GM12878 (cell line): ENCODE data around the gene GSG1L2. TPM values are rescaled to one million over a fixed set of nuclear protein-coding genes. Genes with fewer than 3 reads are reported as not detected.

Experiments used
- ATAC-seq: fragments of 200-7000 bp; cut with Tn5 transposase; 3 replicates; pipeline ENCODE4 v1.9.1; 2020; ENCODE audit warnings: mild to moderate bottlenecking, moderate library complexity
- BruUV-seq: library from RNA; stranded (reverse); fragments of 400-500 nt; replicated peaks from 2 replicates; lab custom pipeline; 2021; lab: Mats Ljungman, UMichigan
- CTCF ChIA-PET: fragments of 300-600 bp; sonication (Branson Sonifier 250); formaldehyde crosslinking; extraction: SDS; loops from one replicate; lab custom pipeline; 2021; ENCODE audit warnings: inconsistent platforms; lab: Yijun Ruan, JAX
- POLR2A ChIA-PET: fragments of 350-600 bp; formaldehyde crosslinking; extraction: SDS; loops from one replicate; lab custom pipeline; 2021; ENCODE audit warnings: inconsistent platforms; lab: Charles Lee
- RAD21 ChIA-PET: fragments of 300-600 bp; sonication (Branson Sonifier 250); formaldehyde crosslinking; loops from one replicate; lab custom pipeline; 2023; ENCODE audit warnings: antibody characterized with exemption; ENCODE audit not compliant: unreplicated experiment; lab: Charles Lee
- SMC1A ChIA-PET: fragments of 300-600 bp; sonication (Branson Sonifier 250); formaldehyde crosslinking; loops from one replicate; lab custom pipeline; 2023; ENCODE audit not compliant: unreplicated experiment, uncharacterized antibody; lab: Charles Lee
- DNase-seq: peaks from one replicate; pipeline ENCODE4 v3.0.0-alpha.2; 2011; ENCODE audit warnings: low read depth, low spot score
- FAIRE-seq: peaks from 3 replicates; lab custom pipeline; 2011; peaks lifted over from hg19 to GRCh38; lab: Jason Lieb, UNC
- H2AFZ ChIP-seq: 2 replicates; pipeline ENCODE4 v1.6.0; 2011; ENCODE audit warnings: low read depth, low read length, control low read depth; ENCODE audit not compliant: control insufficient read depth
- H3K27ac ChIP-seq: 2 replicates; pipeline ENCODE4 v1.5.1; 2011; ENCODE audit warnings: control low read depth; ENCODE audit not compliant: control insufficient read depth, insufficient read depth
- H3K27me3 ChIP-seq, 2 experiments: replicated peaks in 1 of 2; 2 replicates each; pipeline versions ENCODE4 v1.6.0 to v1.6.1; 2011; ENCODE audit warnings: low read length in 1 of 2; ENCODE audit not compliant: control insufficient read depth in 2 of 2, insufficient read depth in 2 of 2
- H3K36me3 ChIP-seq, 2 experiments: 2 replicates each; pipeline ENCODE4 v1.5.1; 2011; ENCODE audit warnings: low read length in 1 of 2; ENCODE audit not compliant: control insufficient read depth in 2 of 2, insufficient read depth in 2 of 2
- H3K4me1 ChIP-seq: 2 replicates; pipeline ENCODE4 v1.6.1; 2011; ENCODE audit warnings: mild to moderate bottlenecking, low read length, moderate library complexity, mixed read lengths; ENCODE audit not compliant: control insufficient read depth, insufficient read depth
- H3K4me2 ChIP-seq: 2 replicates; pipeline ENCODE4 v1.6.0; 2011; ENCODE audit warnings: control low read depth; ENCODE audit not compliant: control insufficient read depth, insufficient read depth
- H3K4me3 ChIP-seq: fragments of 200-600 bp; sonication (generic); 2 replicates; pipeline ENCODE4 v1.5.1; 2016
- H3K79me2 ChIP-seq: 2 replicates; pipeline ENCODE4 v1.6.0; 2011; ENCODE audit warnings: low read length; ENCODE audit not compliant: control insufficient read depth, insufficient read depth
- H3K9ac ChIP-seq: 2 replicates; pipeline ENCODE4 v1.8.0; 2011; ENCODE audit warnings: low read length, control low read depth, mixed read lengths; ENCODE audit not compliant: control insufficient read depth, insufficient read depth
- H3K9me3 ChIP-seq: replicated peaks from 3 replicates; pipeline ENCODE4 v1.5.1; 2011; ENCODE audit warnings: mild to moderate bottlenecking, low read length; ENCODE audit not compliant: control insufficient read depth, insufficient read depth
- H4K20me1 ChIP-seq: 2 replicates; pipeline ENCODE4 v1.6.0; 2011; ENCODE audit not compliant: control insufficient read depth, insufficient read depth
- BACH1 ChIP-seq: fragments of 450-650 bp; IDR thresholded peaks from 2 replicates; pipeline ENCODE4 v1.6.1; 2017; ENCODE audit warnings: mild to moderate bottlenecking, borderline replicate concordance
- BHLHE40 ChIP-seq, 2 experiments: fragments of 450-650 bp in 1 of 2; IDR thresholded peaks; 2 replicates each; pipeline ENCODE4 v1.6.1; 2011 to 2017; ENCODE audit warnings: low read depth in 2 of 2, borderline replicate concordance in 1 of 2, improper control_type of control experiment in 1 of 2, low read length in 1 of 2, mild to moderate bottlenecking in 1 of 2
- BMI1 ChIP-seq: fragments of 450-650 bp; IDR thresholded peaks from 2 replicates; pipeline ENCODE4 v1.6.1; 2016; ENCODE audit warnings: mild to moderate bottlenecking, moderate library complexity, borderline replicate concordance
- CBFB ChIP-seq: IDR thresholded peaks from 2 replicates; pipeline ENCODE4 v1.6.1; 2016; ENCODE audit warnings: antibody characterized with exemption, low read depth
- IKZF1 ChIP-seq: fragments of 450-650 bp; conservative IDR thresholded peaks from 2 replicates; pipeline ENCODE4 v1.6.1; 2017; ENCODE audit warnings: antibody characterized with exemption, mild to moderate bottlenecking
- IKZF2 ChIP-seq, 2 experiments: fragments of 450-650 bp; IDR thresholded peaks; 2 replicates each; pipeline ENCODE4 v1.6.1; 2017; ENCODE audit warnings: mild to moderate bottlenecking in 2 of 2, moderate library complexity in 2 of 2
- SMAD1 ChIP-seq: fragments of 450-650 bp; IDR thresholded peaks from 2 replicates; pipeline ENCODE4 v1.6.1; 2018; ENCODE audit warnings: mild to moderate bottlenecking, low read depth; ENCODE audit not compliant: partially characterized antibody
- TAF1 ChIP-seq: IDR thresholded peaks from 2 replicates; pipeline ENCODE4 v1.6.1; 2011; ENCODE audit warnings: mild to moderate bottlenecking, low read depth, low read length, borderline replicate concordance
- TARDBP ChIP-seq: IDR thresholded peaks from 2 replicates; pipeline ENCODE4 v1.6.1; 2016; ENCODE audit warnings: borderline replicate concordance
- WGBS: methylation state at CpG from one replicate; pipeline ENCODE4 v1.1.6; 2016; ENCODE audit warnings: low lambda C conversion rate; ENCODE audit not compliant: insufficient replicate concordance, insufficient coverage; ENCODE audit errors: missing lambda C conversion rate; 5-methylcytosine and 5-hydroxymethylcytosine counted together
- in situ Hi-C: fragments of 300-500 bp; cut with MboI; formaldehyde crosslinking; loops from 9 replicates; pipeline ENCODE4 v1.14.3; 2018; ENCODE audit warnings: mixed read lengths
- intact Hi-C: fragments of 100-400 bp; cut with micrococcal nuclease; formaldehyde crosslinking; loops from one replicate; pipeline ENCODE4 v1.14.2; 2022; ENCODE audit not compliant: unreplicated experiment
- polyA plus RNA-seq, 11 experiments: library from polyadenylated mRNA; depleted of rRNA in 4 of 11; unstranded in 6 of 11; stranded (reverse) in 5 of 11; fragments of >200 nt; fragmentation: Nextera tagmentation in 4 of 11; fragmentation: Illumina TruSeq in 1 of 11; extraction: Ambion mirVana in 4 of 11; extraction: Trizol in 1 of 11; gene quantifications; 1 replicate in 1 of 11; 2 replicates in 10 of 11; pipeline versions ENCODE4 v1.2.1 to v1.2.3, GENCODE V29; 2011 to 2016; ENCODE audit warnings: inconsistent platforms in 2 of 11, missing spikeins in 2 of 11, low read depth in 1 of 11
- total RNA-seq, 4 experiments: library from RNA; depleted of rRNA in 3 of 4; stranded (reverse); fragments of >200 nt in 3 of 4; fragmentation: Illumina TruSeq in 1 of 4; extraction: Trizol in 1 of 4; gene quantifications; 2 replicates each; pipeline versions ENCODE4 v1.2.1 to v1.2.3, GENCODE V29; 2013 to 2021
- TF ChIP-seq, protein P1 (sequence below): fragments of 450-650 bp; formaldehyde crosslinking; IDR thresholded peaks from 2 replicates; pipeline ENCODE4 v1.4.0; 2022; ENCODE audit warnings: mild to moderate bottlenecking, moderate library complexity
- TF ChIP-seq, protein P2 (sequence below): IDR thresholded peaks from 2 replicates; pipeline ENCODE4 v1.6.1; 2011; ENCODE audit warnings: low read depth, mild to moderate bottlenecking, low read length, moderate library complexity, borderline replicate concordance; ENCODE audit errors: extremely low read depth
- TF ChIP-seq, protein P3 (sequence below): fragments of 450-650 bp; IDR thresholded peaks from 2 replicates; pipeline ENCODE4 v1.6.1; 2017; ENCODE audit warnings: borderline replicate concordance
- TF ChIP-seq, protein P4 (sequence below): fragments of 450-650 bp; IDR thresholded peaks from 2 replicates; pipeline ENCODE4 v1.6.1; 2017; ENCODE audit warnings: mild to moderate bottlenecking, moderate library complexity

GSG1L2 gene
- total and polyA plus RNA-seq, 10 of the 15 experiments (the other 5 are each of a cell fraction or from before 2014, with no cell fraction given), result not detected

DNA sequence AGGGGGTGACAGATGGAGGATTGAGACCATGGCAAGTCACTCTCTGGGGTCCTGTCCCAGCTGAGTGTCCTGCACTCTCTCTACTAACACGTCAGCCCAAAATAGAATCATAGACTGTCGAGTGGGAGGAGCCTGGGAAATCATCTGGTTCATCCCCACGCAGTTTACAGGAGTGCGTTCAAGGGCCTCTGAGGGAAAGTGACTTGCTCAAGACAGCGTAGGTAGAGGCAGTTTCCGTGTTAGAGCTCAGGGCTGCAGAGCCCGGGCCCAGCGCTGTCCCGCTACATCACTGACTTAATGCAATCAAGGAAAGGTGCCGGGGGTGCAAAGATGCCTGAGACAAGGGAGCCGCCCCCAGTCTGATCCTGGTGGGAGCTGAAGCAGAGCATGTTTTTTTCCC, 10.3 kb downstream of the GSG1L2 start (continued):
- TF ChIP-seq, protein P1, sequence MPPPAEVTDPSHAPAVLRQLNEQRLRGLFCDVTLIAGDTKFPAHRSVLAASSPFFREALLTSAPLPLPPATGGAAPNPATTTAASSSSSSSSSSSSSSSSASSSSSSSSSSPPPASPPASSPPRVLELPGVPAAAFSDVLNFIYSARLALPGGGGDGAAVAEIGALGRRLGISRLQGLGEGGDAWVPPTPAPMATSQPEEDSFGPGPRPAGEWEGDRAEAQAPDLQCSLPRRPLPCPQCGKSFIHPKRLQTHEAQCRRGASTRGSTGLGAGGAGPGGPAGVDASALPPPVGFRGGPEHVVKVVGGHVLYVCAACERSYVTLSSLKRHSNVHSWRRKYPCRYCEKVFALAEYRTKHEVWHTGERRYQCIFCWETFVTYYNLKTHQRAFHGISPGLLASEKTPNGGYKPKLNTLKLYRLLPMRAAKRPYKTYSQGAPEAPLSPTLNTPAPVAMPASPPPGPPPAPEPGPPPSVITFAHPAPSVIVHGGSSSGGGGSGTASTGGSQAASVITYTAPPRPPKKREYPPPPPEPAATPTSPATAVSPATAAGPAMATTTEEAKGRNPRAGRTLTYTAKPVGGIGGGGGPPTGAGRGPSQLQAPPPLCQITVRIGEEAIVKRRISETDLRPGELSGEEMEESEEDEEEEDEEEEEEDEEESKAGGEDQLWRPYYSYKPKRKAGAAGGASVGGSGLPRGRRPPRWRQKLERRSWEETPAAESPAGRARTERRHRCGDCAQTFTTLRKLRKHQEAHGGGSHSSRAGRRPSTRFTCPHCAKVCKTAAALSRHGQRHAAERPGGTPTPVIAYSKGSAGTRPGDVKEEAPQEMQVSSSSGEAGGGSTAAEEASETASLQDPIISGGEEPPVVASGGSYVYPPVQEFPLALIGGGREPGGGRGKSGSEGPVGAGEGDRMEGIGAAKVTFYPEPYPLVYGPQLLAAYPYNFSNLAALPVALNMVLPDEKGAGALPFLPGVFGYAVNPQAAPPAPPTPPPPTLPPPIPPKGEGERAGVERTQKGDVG (CRISPR knock-in tag), result no peak
- TF ChIP-seq TARDBP (no peak), SMAD1 (no peak)

DNA sequence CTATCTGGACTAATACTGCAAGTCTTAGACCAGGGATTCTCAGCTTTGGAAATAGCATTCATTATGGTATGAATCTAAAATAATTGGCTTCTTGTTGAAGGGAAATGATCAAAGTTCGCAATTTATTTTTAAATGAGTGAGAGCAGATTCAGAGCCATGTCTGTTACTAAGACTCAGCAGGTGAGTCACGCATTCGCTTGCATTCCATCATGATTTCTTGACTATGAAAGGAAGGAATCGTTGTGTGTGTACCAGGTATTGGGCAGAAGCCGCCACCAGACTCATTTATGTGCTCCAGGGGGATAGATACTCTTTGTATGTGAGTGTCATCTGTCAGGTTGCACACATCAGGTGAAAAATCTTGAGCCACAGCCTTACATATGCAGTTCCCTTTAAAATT, 10.8 kb downstream of the GSG1L2 start:
- no peaks in the 10 kb centered on the region for H4K20me1 ChIP-seq
- RAD21 ChIA-PET, result no interaction called here
- H2AFZ ChIP-seq, result no peak overlapping the region
- H3K4me3 ChIP-seq, result no peak overlapping the region
- no peak for ATAC-seq
- POLR2A ChIA-PET, result no interaction called here
- no peaks in the 10 kb centered on the region for H3K79me2 ChIP-seq
- no peak overlapping the region for H3K4me2 ChIP-seq
- H3K9me3 ChIP-seq, result no peaks in the 10 kb centered on the region
- SMC1A ChIA-PET, result no interaction called here
- BruUV-seq, result no TSS peak
- in situ Hi-C loops, result no loop called here
- CTCF ChIA-PET, result no interaction called here
- intact Hi-C loops, result no loop called here
- no peak overlapping the region for H3K27ac ChIP-seq
- no peaks in the 10 kb centered on the region for H3K36me3 ChIP-seq
- no peaks in the 10 kb centered on the region; a peak in 1 of 4 replicates for H3K27me3 ChIP-seq
- no peak for FAIRE-seq
- no peak for DNase-seq
- no peak overlapping the region for H3K9ac ChIP-seq
- no peaks in the 10 kb centered on the region for H3K4me1 ChIP-seq
- 44% methylated on average over 5 of the region's 5 CpGs for WGBS
- no peak for TF ChIP-seq BMI1
- TF ChIP-seq CBFB, result no peak
- TF ChIP-seq BHLHE40 (IDR thresholded peaks at IDR 0.05; ENCODE audit: borderline replicate concordance in 1 of 2, low read depth in 2 of 2, low read length in 1 of 2), result no peak
- no peak for TF ChIP-seq IKZF2 (IDR thresholded peaks at IDR 0.05)
- TF ChIP-seq BACH1, result no peak
- TF ChIP-seq, protein P2, sequence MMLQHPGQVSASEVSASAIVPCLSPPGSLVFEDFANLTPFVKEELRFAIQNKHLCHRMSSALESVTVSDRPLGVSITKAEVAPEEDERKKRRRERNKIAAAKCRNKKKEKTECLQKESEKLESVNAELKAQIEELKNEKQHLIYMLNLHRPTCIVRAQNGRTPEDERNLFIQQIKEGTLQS, result no peak
- TF ChIP-seq IKZF1, result no peak
- no peak for TF ChIP-seq TAF1
- TF ChIP-seq, protein P3, sequence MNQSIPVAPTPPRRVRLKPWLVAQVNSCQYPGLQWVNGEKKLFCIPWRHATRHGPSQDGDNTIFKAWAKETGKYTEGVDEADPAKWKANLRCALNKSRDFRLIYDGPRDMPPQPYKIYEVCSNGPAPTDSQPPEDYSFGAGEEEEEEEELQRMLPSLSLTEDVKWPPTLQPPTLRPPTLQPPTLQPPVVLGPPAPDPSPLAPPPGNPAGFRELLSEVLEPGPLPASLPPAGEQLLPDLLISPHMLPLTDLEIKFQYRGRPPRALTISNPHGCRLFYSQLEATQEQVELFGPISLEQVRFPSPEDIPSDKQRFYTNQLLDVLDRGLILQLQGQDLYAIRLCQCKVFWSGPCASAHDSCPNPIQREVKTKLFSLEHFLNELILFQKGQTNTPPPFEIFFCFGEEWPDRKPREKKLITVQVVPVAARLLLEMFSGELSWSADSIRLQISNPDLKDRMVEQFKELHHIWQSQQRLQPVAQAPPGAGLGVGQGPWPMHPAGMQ, result no peak
- TF ChIP-seq, protein P4, sequence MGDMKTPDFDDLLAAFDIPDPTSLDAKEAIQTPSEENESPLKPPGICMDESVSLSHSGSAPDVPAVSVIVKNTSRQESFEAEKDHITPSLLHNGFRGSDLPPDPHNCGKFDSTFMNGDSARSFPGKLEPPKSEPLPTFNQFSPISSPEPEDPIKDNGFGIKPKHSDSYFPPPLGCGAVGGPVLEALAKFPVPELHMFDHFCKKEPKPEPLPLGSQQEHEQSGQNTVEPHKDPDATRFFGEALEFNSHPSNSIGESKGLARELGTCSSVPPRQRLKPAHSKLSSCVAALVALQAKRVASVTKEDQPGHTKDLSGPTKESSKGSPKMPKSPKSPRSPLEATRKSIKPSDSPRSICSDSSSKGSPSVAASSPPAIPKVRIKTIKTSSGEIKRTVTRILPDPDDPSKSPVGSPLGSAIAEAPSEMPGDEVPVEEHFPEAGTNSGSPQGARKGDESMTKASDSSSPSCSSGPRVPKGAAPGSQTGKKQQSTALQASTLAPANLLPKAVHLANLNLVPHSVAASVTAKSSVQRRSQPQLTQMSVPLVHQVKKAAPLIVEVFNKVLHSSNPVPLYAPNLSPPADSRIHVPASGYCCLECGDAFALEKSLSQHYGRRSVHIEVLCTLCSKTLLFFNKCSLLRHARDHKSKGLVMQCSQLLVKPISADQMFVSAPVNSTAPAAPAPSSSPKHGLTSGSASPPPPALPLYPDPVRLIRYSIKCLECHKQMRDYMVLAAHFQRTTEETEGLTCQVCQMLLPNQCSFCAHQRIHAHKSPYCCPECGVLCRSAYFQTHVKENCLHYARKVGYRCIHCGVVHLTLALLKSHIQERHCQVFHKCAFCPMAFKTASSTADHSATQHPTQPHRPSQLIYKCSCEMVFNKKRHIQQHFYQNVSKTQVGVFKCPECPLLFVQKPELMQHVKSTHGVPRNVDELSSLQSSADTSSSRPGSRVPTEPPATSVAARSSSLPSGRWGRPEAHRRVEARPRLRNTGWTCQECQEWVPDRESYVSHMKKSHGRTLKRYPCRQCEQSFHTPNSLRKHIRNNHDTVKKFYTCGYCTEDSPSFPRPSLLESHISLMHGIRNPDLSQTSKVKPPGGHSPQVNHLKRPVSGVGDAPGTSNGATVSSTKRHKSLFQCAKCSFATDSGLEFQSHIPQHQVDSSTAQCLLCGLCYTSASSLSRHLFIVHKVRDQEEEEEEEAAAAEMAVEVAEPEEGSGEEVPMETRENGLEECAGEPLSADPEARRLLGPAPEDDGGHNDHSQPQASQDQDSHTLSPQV, result no peak
